Mesodermal cell (in vitro differentiated cells): ENCODE measurements around the gene SPDEF.

Experiments
- H3K27ac ChIP-seq: 2 replicates; pipeline ENCODE4 v1.7.0; 2013; ENCODE audit warnings: mild to moderate bottlenecking, low read depth, low read length, moderate library complexity; ENCODE audit not compliant: severe bottlenecking
- H3K36me3 ChIP-seq: 2 replicates; pipeline ENCODE4 v1.7.1; 2013; ENCODE audit warnings: mild to moderate bottlenecking, low read length, moderate library complexity; ENCODE audit not compliant: control insufficient read depth, insufficient read depth
- H3K4me1 ChIP-seq: one replicate; pipeline ENCODE4 v1.7.1; 2013; ENCODE audit warnings: mild to moderate bottlenecking, low read length; ENCODE audit not compliant: insufficient read depth, control insufficient read depth, poor library complexity, severe bottlenecking
- H3K4me3 ChIP-seq: 2 replicates; pipeline ENCODE4 v1.7.0; 2013; ENCODE audit warnings: low read length, control low read depth, mild to moderate bottlenecking; ENCODE audit not compliant: insufficient read depth, poor library complexity, severe bottlenecking; ENCODE audit errors: extremely low read depth
- H3K9me3 ChIP-seq: 2 replicates; pipeline ENCODE4 v1.7.1; 2013; ENCODE audit warnings: mild to moderate bottlenecking, low read length, moderate library complexity; ENCODE audit not compliant: control insufficient read depth
- WGBS, 2 experiments: methylation state at CpG; one replicate each; pipeline ENCODE4 v1.1.5; 2013; ENCODE audit warnings: missing lambda C conversion rate in 2 of 2; ENCODE audit not compliant: insufficient coverage in 2 of 2; 5-methylcytosine and 5-hydroxymethylcytosine counted together

SPDEF gene

DNA sequence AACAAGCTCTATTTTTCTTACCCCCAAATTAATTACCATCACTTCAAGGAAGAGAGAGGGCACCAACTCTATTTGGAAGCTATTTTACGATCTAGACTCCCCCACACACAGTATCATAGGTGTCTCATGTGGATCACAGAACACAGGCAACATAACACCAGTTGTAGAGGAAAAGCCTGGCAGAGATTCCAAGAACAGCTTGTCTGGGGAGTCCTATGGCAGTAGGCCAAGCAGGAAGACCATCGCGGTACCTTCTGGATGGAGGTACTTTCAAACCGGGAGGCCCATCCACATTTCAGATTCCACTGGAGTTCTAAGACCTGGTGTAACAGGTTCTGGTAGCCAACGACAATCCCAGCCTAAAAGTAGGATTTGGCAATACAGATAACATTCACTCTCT lies 37.6 kb upstream of the SPDEF start:
- WGBS, 2 experiments, result 92% methylated on average over 3 to 4 of the region's 5 CpGs
- Histone ChIP-seq H3K9me3 (no peaks in the 10 kb centered on the region), H3K4me3 (no peak overlapping the region), H3K36me3 (peaks cover 12% of the 10 kb centered on the region), H3K27ac (no peak overlapping the region), H3K4me1 (no peaks in the 10 kb centered on the region)

DNA sequence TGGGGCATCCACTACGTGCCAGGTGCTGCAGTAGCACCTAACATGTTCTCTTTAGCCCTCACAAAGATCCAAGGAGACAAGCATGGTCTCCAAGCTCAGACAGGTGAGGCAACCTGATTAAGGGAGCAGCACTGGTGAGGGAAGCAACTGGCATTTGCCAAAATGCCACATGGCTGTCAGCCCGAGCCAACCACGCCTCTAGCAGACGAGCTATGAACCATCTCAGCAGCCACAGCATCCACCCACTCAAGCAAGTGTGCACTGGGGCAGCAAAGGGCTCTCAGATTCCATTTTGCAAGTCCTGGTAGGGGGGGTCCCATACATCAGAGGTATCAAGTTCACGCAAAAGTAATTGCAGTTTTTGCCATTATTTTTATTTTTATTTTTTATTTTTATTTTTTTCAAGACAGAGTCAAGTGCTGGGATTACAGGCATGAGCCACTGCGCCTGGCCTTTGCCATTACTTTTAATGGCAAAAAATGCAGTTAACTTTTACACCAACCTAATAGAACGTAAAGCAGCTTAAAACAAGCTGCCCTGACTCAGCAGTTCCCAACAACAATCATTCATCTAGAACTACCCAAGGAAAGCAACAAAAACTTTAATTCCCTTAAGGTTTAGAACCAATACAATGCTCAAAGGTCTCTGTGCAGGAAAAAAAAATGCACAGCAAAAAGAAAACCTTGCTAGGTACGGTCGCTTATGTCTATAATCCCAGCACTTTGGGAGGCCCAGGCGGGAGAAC lies 36.3 kb upstream of the SPDEF start:
- 93 to 95% methylated on average over 8 to 9 of the region's 10 CpGs for WGBS, 2 experiments
- H3K4me1 ChIP-seq, result no peaks in the 10 kb centered on the region
- no peak overlapping the region for H3K27ac ChIP-seq
- H3K36me3 ChIP-seq, result peaks cover 21% of the 10 kb centered on the region
- H3K9me3 ChIP-seq, result no peaks in the 10 kb centered on the region
- no peak overlapping the region for H3K4me3 ChIP-seq

DNA sequence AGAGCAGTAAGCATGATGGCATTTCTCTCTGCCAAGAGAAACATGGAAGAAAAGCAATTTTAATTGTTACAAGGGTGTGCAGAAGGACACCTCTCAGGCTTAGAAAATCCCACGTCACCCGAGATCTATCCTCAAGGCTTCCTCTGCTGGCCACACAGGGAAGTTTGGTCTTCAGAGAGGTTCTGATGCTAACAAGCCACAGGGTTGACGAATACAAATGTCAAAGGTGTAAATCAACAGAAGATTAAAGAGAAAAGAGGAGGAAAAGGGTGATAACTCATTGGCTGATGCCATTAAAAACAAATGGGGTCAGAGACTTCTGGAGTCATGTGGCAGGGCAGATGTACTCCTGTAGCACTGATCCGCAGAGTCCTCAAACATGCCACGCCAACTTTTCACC lies 33.6 kb upstream of the SPDEF start:
- Histone ChIP-seq H3K27ac (no peak overlapping the region), H3K4me3 (no peak overlapping the region), H3K36me3 (peaks cover 22% of the 10 kb centered on the region), H3K4me1 (no peaks in the 10 kb centered on the region), H3K9me3 (no peaks in the 10 kb centered on the region)
- WGBS, 2 experiments, result 57 to 90% methylated on average over 1 to 3 of the region's 5 CpGs

DNA sequence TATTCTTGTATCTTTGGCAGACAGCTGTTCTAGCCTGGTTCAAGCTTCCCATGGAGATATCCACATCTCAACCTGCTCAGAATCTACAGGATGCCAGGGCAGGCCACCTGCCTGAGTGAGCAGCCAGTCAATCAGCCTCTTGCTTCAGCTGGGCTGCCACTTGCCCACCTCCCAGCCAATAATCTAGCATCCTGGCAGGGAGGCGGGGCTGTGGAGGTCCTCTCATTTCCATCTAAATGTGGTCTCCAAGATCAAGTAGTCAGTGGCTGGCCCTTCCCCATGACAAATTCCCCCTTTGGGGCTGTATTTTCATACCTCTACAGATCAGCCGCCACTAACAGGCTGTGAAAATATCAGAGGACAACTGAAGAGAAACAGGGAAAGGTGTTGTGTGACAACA lies 33.0 kb upstream of the SPDEF start:
- Histone ChIP-seq H3K36me3 (peaks cover 22% of the 10 kb centered on the region), H3K4me3 (no peak overlapping the region), H3K4me1 (no peaks in the 10 kb centered on the region), H3K27ac (no peak overlapping the region), H3K9me3 (no peaks in the 10 kb centered on the region)
- WGBS, 2 experiments, result 86% methylated on average over 1 of the region's 2 CpGs; no CpG with 5 or more reads in 1 of the 2 experiments

- Histone ChIP-seq H3K27ac (no peak overlapping the region), H3K36me3 (peaks cover 22% of the 10 kb centered on the region), H3K4me3 (no peak overlapping the region), H3K9me3 (no peaks in the 10 kb centered on the region), H3K4me1 (no peaks in the 10 kb centered on the region)
- WGBS, 2 experiments, result 70% methylated on average over 2 of the region's 2 CpGs; no CpG with 5 or more reads in 1 of the 2 experiments
Measured at GRCh38 chr6:34587851-34588250, 31.7 kb upstream of the SPDEF start.

DNA sequence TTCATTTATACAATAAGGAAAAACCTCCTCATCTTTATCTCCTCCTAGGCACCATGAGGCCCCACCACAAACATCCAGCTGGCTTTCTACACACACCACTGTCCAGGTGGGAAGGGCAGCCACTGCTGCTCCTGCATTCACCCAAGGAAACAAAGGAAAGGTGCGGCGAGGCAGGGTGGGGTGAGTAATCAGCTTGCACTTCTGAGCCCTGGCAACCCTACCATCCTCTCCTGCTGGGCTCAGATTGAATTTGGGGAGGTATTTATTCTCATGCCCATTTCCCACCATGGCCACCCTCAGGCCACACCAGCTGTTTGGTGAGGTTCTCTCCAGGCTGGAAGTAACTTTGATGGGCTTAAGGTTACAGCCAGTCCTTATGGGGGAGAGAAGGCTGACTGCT lies 31.2 kb upstream of the SPDEF start:
- H3K4me3 ChIP-seq, result no peak overlapping the region

DNA sequence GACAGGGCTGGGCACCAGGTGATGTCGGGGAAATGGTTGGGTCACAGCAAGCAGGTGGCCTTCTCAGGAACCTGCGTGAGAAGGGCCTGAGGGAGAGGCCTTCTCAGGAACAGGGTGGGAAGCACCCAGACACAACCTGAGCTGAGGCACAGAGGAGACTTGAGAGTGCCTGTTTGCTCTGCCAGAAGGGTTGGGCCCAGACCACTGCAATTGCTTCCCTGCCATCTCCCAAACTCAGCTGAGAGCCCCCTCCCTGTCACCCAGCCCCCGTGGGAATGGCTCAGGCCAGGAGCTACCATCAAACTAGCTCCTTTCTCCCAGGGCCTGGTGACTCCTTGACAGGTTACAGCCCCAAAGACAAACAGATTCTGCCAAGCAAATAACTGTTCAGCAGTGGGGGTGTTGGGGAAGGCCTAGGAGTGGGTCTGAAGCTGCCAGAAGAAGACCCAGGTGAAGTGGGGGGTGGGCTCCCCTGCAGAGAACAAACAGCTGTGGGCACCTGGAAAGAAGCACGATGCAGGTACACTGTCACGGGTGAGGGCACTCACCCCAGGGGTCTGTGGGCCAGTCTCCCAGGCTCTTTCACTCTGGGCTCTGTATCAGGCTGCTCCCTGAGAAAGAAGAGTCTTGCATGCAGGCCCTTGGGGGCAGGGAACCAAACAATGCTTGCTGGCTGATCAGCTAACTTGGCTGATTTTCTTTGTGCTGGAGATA lies 30.4 kb upstream of the SPDEF start:
- peaks cover 22% of the 10 kb centered on the region for H3K36me3 ChIP-seq
- no peaks in the 10 kb centered on the region for H3K4me1 ChIP-seq
- H3K27ac ChIP-seq, result no peak overlapping the region
- no peaks in the 10 kb centered on the region for H3K9me3 ChIP-seq
- H3K4me3 ChIP-seq, result no peak overlapping the region
- 83 to 100% methylated on average over 5 of the region's 5 CpGs for WGBS, 2 experiments

More for the DNA sequence above, 31.2 kb upstream of the SPDEF start:
- Histone ChIP-seq H3K36me3 (peaks cover 22% of the 10 kb centered on the region), H3K4me1 (no peaks in the 10 kb centered on the region), H3K9me3 (no peaks in the 10 kb centered on the region), H3K27ac (no peak overlapping the region)
- WGBS, 2 experiments, result no CpG with 5 or more reads among the region's 2 CpGs

DNA sequence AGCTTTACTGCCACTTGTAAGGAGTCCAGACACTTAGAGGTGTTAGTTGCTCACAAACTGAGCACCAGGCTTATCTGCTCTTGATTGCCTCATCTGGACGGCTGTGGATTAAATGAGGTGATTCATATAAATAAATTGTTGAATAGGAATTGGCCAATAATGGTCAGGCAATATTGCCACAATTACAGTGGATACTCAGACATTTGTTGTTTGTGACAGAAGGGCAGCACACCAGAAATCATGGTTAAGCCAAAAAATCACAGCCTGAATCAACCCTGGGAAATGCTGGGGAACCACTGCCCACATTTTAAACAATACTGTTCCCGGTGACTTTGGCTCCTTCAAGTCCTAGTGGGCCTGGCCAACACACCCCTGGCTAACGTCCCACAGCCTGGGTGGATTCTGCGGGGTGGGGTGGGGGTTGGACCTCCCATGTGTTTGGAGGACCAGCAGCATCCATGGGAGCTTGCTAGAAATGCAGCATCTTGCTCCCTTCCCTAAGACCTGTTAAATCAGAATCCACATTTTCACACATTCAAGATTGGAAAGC lies 29.5 kb upstream of the SPDEF start:
- 94 to 100% methylated on average over 3 to 4 of the region's 4 CpGs for WGBS, 2 experiments
- no peak overlapping the region for H3K27ac ChIP-seq

DNA sequence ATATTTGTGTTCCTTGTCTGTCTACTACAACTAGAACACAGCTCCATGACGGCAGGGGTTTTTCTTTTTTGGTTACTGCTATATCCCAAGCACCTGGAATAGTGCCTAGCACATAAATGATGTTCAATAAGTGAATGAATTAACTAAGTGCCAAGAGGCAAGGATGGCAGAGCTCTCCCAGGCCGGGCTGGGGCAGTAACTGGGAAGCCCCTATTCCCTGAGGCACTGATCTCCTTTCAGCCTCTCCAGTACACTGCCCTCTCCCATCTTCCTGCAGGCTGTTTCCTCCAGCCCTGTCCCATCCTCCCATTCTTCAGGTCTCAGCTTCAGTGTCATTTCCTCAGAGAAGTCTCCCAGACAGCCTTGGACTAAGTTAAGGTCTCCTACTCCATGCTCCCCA lies 29.0 kb upstream of the SPDEF start:
- H3K27ac ChIP-seq, result no peak overlapping the region
- peaks cover 22% of the 10 kb centered on the region for H3K36me3 ChIP-seq
- H3K4me1 ChIP-seq, result no peaks in the 10 kb centered on the region
- no peaks in the 10 kb centered on the region for H3K9me3 ChIP-seq
- H3K4me3 ChIP-seq, result no peak overlapping the region
- 80 to 82% methylated on average over 1 of the region's 2 CpGs for whole genome bisulfite sequencing, 2 experiments

More for the DNA sequence above, 29.5 kb upstream of the SPDEF start:
- Histone ChIP-seq H3K4me3 (no peak overlapping the region), H3K9me3 (no peaks in the 10 kb centered on the region), H3K4me1 (no peaks in the 10 kb centered on the region), H3K36me3 (peaks cover 22% of the 10 kb centered on the region)

- no peaks in the 10 kb centered on the region for H3K4me1 ChIP-seq
- H3K4me3 ChIP-seq, result no peak overlapping the region
- no peaks in the 10 kb centered on the region for H3K9me3 ChIP-seq
- H3K27ac ChIP-seq, result no peak overlapping the region
- H3K36me3 ChIP-seq, result peaks cover 19% of the 10 kb centered on the region
- WGBS, 2 experiments, result 95 to 96% methylated on average over 9 of the region's 9 CpGs
Measured at GRCh38 chr6:34584694-34585093, 28.6 kb upstream of the SPDEF start.
